ENCODE data around the gene AMY2B.
"Not testable (repeated sequence)": the region's sequence is repeated elsewhere in the genome, so short reads cannot be mapped to it uniquely, and the experiment has no call there.

Gene AMY2B

GRCh38 chr1:103583887-103584286, 12.5 kb downstream of the AMY2B start:
- Histone ChIP-seq H3K36me3 (ENCODE audit: low read length) (no peaks in the 10 kb centered on the region), H3K27me3 (ENCODE audit: low read length) (no peaks in the 10 kb centered on the region), H3K9me2 (replicated peaks; ENCODE audit: insufficient read depth, low read length) (no peaks in the 10 kb centered on the region), H3K4me3 (ENCODE audit: insufficient read depth, low read length, poor library complexity, severe bottlenecking) (no peak overlapping the region), H3K79me2 (ENCODE audit: insufficient read depth, low read length) (no peaks in the 10 kb centered on the region), H4K20me1 (ENCODE audit: low read depth, low read length) (no peaks in the 10 kb centered on the region), H2AFZ (ENCODE audit: low read depth, low read length, severe bottlenecking) (no peak overlapping the region), H3K27ac (ENCODE audit: low read depth, low read length) (no peak overlapping the region), H3F3A (ENCODE audit: insufficient read depth) (no peaks in the 10 kb centered on the region), H3K4me2 (ENCODE audit: low read depth, low read length, poor library complexity, severe bottlenecking) (no peak overlapping the region), H3K9ac (ENCODE audit: low read length) (no peak overlapping the region), H3K9me3 (ENCODE audit: insufficient read depth, low read length) (peaks cover 9% of the 10 kb centered on the region; the same call in 1 of the 2 replicates)
- no peak for TF ChIP-seq EZH2phosphoT487 (conservative IDR thresholded peaks at IDR 0.05; ENCODE audit: low read length)
- TF ChIP-seq CTCF (IDR thresholded peaks at IDR 0.05; ENCODE audit: insufficient read depth, low read length, poor library complexity, severe bottlenecking): no peak

DNA sequence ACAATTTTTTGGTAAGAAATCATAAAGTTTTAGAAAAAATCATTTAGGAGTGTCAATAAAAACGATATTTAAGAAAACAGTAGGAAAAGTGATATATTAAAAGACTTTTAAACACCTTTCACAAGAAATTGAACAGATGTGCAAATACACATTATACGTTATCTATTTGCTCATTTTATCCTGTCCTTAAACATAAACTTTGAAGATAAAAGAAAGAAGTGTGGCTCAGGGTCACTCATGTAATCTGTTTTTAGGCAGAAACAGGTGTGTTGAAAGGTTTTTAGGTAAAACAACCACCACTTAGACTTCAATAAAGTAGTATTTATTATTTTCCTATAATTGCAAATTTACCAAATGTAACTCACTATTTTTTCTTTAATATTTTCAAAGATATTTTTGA, 13.1 kb downstream of the AMY2B start:
- no peak overlapping the region for H2AFZ ChIP-seq (ENCODE audit: low read depth, low read length, severe bottlenecking)
- H3K4me2 ChIP-seq (ENCODE audit: low read depth, low read length, poor library complexity, severe bottlenecking): no peak overlapping the region
- no peaks in the 10 kb centered on the region for H3K9me2 ChIP-seq (replicated peaks; ENCODE audit: insufficient read depth, low read length)
- H3F3A ChIP-seq (ENCODE audit: insufficient read depth): no peaks in the 10 kb centered on the region
- TF ChIP-seq CTCF (IDR thresholded peaks at IDR 0.05; ENCODE audit: insufficient read depth, low read length, poor library complexity, severe bottlenecking): no peak
- TF ChIP-seq EZH2phosphoT487 (conservative IDR thresholded peaks at IDR 0.05; ENCODE audit: low read length): no peak
- H3K4me3 ChIP-seq (ENCODE audit: insufficient read depth, low read length, poor library complexity, severe bottlenecking): no peak overlapping the region
- H3K36me3 ChIP-seq (ENCODE audit: low read length): no peaks in the 10 kb centered on the region
- H3K9ac ChIP-seq (ENCODE audit: low read length): no peak overlapping the region
- peaks cover 11% of the 10 kb centered on the region; the same call in 1 of the 2 replicates for H3K9me3 ChIP-seq (ENCODE audit: insufficient read depth, low read length)
- H4K20me1 ChIP-seq (ENCODE audit: low read depth, low read length): no peaks in the 10 kb centered on the region
- H3K79me2 ChIP-seq (ENCODE audit: insufficient read depth, low read length): no peaks in the 10 kb centered on the region
- no peak overlapping the region for H3K27ac ChIP-seq (ENCODE audit: low read depth, low read length)
- no peaks in the 10 kb centered on the region for H3K27me3 ChIP-seq (ENCODE audit: low read length)

- not testable (repeated sequence) for H3K9me3 ChIP-seq (ENCODE audit: insufficient read depth, low read length); H3F3A ChIP-seq (ENCODE audit: insufficient read depth); H3K9me2 ChIP-seq (replicated peaks; ENCODE audit: insufficient read depth, low read length); H3K4me2 ChIP-seq (ENCODE audit: low read depth, low read length, poor library complexity, severe bottlenecking); H2AFZ ChIP-seq (ENCODE audit: low read depth, low read length, severe bottlenecking); H3K27ac ChIP-seq (ENCODE audit: low read depth, low read length); H3K9ac ChIP-seq (ENCODE audit: low read length); H3K4me3 ChIP-seq (ENCODE audit: insufficient read depth, low read length, poor library complexity, severe bottlenecking); H3K27me3 ChIP-seq (ENCODE audit: low read length); H3K79me2 ChIP-seq (ENCODE audit: insufficient read depth, low read length); H3K36me3 ChIP-seq (ENCODE audit: low read length); H4K20me1 ChIP-seq (ENCODE audit: low read depth, low read length)
These were observed 31.4 kb downstream of the AMY2B start for GRCh38 chr1:103602740-103603139.

DNA sequence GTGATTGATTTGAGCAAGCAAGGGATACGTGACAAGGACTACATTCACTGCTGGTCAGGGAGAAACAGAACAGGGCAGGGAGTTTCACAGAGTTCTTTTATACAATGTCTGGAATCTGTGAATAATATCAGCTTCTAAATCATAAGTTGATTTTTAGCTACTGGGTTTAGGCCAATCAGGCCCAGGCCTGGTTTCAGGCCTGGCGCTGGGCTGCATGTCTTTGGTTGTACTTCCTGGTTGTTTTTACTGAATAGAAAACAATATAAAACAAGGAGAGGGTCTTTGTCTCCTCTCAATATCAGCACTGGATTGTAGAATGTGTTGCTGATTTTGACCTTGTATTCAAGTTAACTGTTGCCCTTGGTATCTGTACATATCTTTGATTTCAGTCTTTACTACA, 45.0 kb downstream of the AMY2B start:
- H3K9ac ChIP-seq (ENCODE audit: low read length): no peak overlapping the region
- no peak overlapping the region for H3K4me3 ChIP-seq (ENCODE audit: insufficient read depth, low read length, poor library complexity, severe bottlenecking)
- no peaks in the 10 kb centered on the region for H3F3A ChIP-seq (ENCODE audit: insufficient read depth)
- no peaks in the 10 kb centered on the region for H3K9me3 ChIP-seq (ENCODE audit: insufficient read depth, low read length)
- H3K27me3 ChIP-seq (ENCODE audit: low read length): no peaks in the 10 kb centered on the region
- no peak overlapping the region for H3K27ac ChIP-seq (ENCODE audit: low read depth, low read length)
- H3K9me2 ChIP-seq (replicated peaks; ENCODE audit: insufficient read depth, low read length): no peaks in the 10 kb centered on the region
- no peaks in the 10 kb centered on the region for H3K79me2 ChIP-seq (ENCODE audit: insufficient read depth, low read length)
- H4K20me1 ChIP-seq (ENCODE audit: low read depth, low read length): no peaks in the 10 kb centered on the region
- no peak for TF ChIP-seq CTCF (IDR thresholded peaks at IDR 0.05; ENCODE audit: insufficient read depth, low read length, poor library complexity, severe bottlenecking)
- TF ChIP-seq EZH2phosphoT487 (conservative IDR thresholded peaks at IDR 0.05; ENCODE audit: low read length): no peak
- peak overlapping the region; percentile 41 for H2AFZ ChIP-seq (ENCODE audit: low read depth, low read length, severe bottlenecking)
- H3K4me2 ChIP-seq (ENCODE audit: low read depth, low read length, poor library complexity, severe bottlenecking): no peak overlapping the region
- H3K36me3 ChIP-seq (ENCODE audit: low read length): no peaks in the 10 kb centered on the region

- H3K27me3 ChIP-seq (ENCODE audit: low read length); H3K9me3 ChIP-seq (ENCODE audit: insufficient read depth, low read length); H4K20me1 ChIP-seq (ENCODE audit: low read depth, low read length); H3K79me2 ChIP-seq (ENCODE audit: insufficient read depth, low read length); H3K27ac ChIP-seq (ENCODE audit: low read depth, low read length); H3K9me2 ChIP-seq (replicated peaks; ENCODE audit: insufficient read depth, low read length); H3K4me3 ChIP-seq (ENCODE audit: insufficient read depth, low read length, poor library complexity, severe bottlenecking); H3K36me3 ChIP-seq (ENCODE audit: low read length); H3F3A ChIP-seq (ENCODE audit: insufficient read depth); H3K9ac ChIP-seq (ENCODE audit: low read length); H3K4me2 ChIP-seq (ENCODE audit: low read depth, low read length, poor library complexity, severe bottlenecking): not testable (repeated sequence)
- peak within 1 kb of the TSS; percentile 41 for H2AFZ ChIP-seq (ENCODE audit: low read depth, low read length, severe bottlenecking)
These were observed 45.6 kb downstream of the AMY2B start, which contains the start of gene AMY2A for GRCh38 chr1:103616994-103617477. AMY2A (plus strand) TSS chr1:103617427; CDS start chr1:103617441, 14 bp downstream.

GRCh38 chr1:103627436-103627835, 56.0 kb downstream of the AMY2B start:
- H3F3A ChIP-seq (ENCODE audit: insufficient read depth); H3K4me2 ChIP-seq (ENCODE audit: low read depth, low read length, poor library complexity, severe bottlenecking); H3K27me3 ChIP-seq (ENCODE audit: low read length); H4K20me1 ChIP-seq (ENCODE audit: low read depth, low read length); H3K9me2 ChIP-seq (replicated peaks; ENCODE audit: insufficient read depth, low read length); H3K9ac ChIP-seq (ENCODE audit: low read length); H3K79me2 ChIP-seq (ENCODE audit: insufficient read depth, low read length); H3K27ac ChIP-seq (ENCODE audit: low read depth, low read length); H3K4me3 ChIP-seq (ENCODE audit: insufficient read depth, low read length, poor library complexity, severe bottlenecking); H3K9me3 ChIP-seq (ENCODE audit: insufficient read depth, low read length); H2AFZ ChIP-seq (ENCODE audit: low read depth, low read length, severe bottlenecking); H3K36me3 ChIP-seq (ENCODE audit: low read length): not testable (repeated sequence)

All from SU-DHL-6 (cell line).